Duodenal mucosa (tissue), 2 donors: ENCODE results near the gene ZFP36L2.

Experiments used
- H3K27ac ChIP-seq: one replicate; pipeline ENCODE4 v1.7.0; 2013; ENCODE audit warnings: low read depth, low read length
- H3K27me3 ChIP-seq, 2 donors: one replicate each; pipeline ENCODE4 v1.7.0; 2013; ENCODE audit warnings: low read length in 2 of 2, control low read depth in 1 of 2; ENCODE audit not compliant: insufficient read depth in 2 of 2, control insufficient read depth in 1 of 2
- H3K36me3 ChIP-seq, 2 donors: one replicate each; pipeline ENCODE4 v1.7.0; 2013; ENCODE audit warnings: low read length in 2 of 2, control low read depth in 1 of 2; ENCODE audit not compliant: insufficient read depth in 2 of 2, control insufficient read depth in 1 of 2
- H3K4me1 ChIP-seq, 2 donors: one replicate each; pipeline ENCODE4 v1.7.0; 2013; ENCODE audit warnings: low read length in 2 of 2, control low read depth in 1 of 2; ENCODE audit not compliant: insufficient read depth in 2 of 2, control insufficient read depth in 1 of 2
- H3K4me3 ChIP-seq, 2 donors: one replicate each; pipeline ENCODE4 v1.7.0; 2013; ENCODE audit warnings: low read length in 2 of 2, low read depth in 1 of 2
- H3K9ac ChIP-seq, 2 donors: one replicate each; pipeline ENCODE4 v1.7.0; 2013; ENCODE audit warnings: low read length in 2 of 2, low read depth in 1 of 2
- H3K9me3 ChIP-seq, 2 donors: one replicate each; pipeline ENCODE4 v1.7.0; 2013; ENCODE audit warnings: low read length in 2 of 2, control low read depth in 1 of 2; ENCODE audit not compliant: control insufficient read depth in 1 of 2

The ZFP36L2 gene

GRCh38 chr2:43188561-43189386 is 37.6 kb downstream of the ZFP36L2 start:
- no peaks in the 10 kb centered on the region for H3K27me3 ChIP-seq
- H3K27ac ChIP-seq: no peak overlapping the region
- no peak overlapping the region for H3K4me3 ChIP-seq
- H3K36me3 ChIP-seq: no peaks in the 10 kb centered on the region
- no peak overlapping the region for H3K9ac ChIP-seq
- H3K4me1 ChIP-seq: peaks cover 70% of the 10 kb centered on the region in 2 donors
- no peaks in the 10 kb centered on the region for H3K9me3 ChIP-seq

- Histone ChIP-seq H3K9ac (peak overlapping the region; percentile 13 to 44), H3K27ac (peak overlapping the region; percentile 57), H3K36me3 (no peaks in the 10 kb centered on the region), H3K27me3 (no peaks in the 10 kb centered on the region), H3K4me1 (peaks cover 54 to 56% of the 10 kb centered on the region in 2 donors), H3K4me3 (no peak overlapping the region), H3K9me3 (no peaks in the 10 kb centered on the region)
Measured at GRCh38 chr2:43186679-43187374, 39.6 kb downstream of the ZFP36L2 start.

GRCh38 chr2:43186321-43186678 is 40.1 kb downstream of the ZFP36L2 start:
- peak overlapping the region; percentile 13 to 44 for H3K9ac ChIP-seq
- no peaks in the 10 kb centered on the region for H3K9me3 ChIP-seq
- H3K27ac ChIP-seq: no peak overlapping the region
- no peaks in the 10 kb centered on the region for H3K27me3 ChIP-seq
- H3K36me3 ChIP-seq: no peaks in the 10 kb centered on the region
- peaks cover 49 to 55% of the 10 kb centered on the region in 2 donors for H3K4me1 ChIP-seq
- no peak overlapping the region for H3K4me3 ChIP-seq

- Histone ChIP-seq H3K36me3 (no peaks in the 10 kb centered on the region), H3K4me1 (peaks cover 42 to 51% of the 10 kb centered on the region in 2 donors), H3K27ac (no peak overlapping the region), H3K9ac (peak overlapping the region; percentile 41 to 51), H3K27me3 (no peaks in the 10 kb centered on the region), H3K4me3 (no peak overlapping the region), H3K9me3 (no peaks in the 10 kb centered on the region)
Measured at GRCh38 chr2:43185146-43185545, 41.3 kb downstream of the ZFP36L2 start.

GRCh38 chr2:43184339-43184895 is 42.0 kb downstream of the ZFP36L2 start:
- Histone ChIP-seq H3K9me3 (no peaks in the 10 kb centered on the region), H3K36me3 (no peaks in the 10 kb centered on the region), H3K27me3 (no peaks in the 10 kb centered on the region), H3K4me3 (no peak overlapping the region), H3K4me1 (peaks cover 40 to 51% of the 10 kb centered on the region in 2 donors), H3K9ac (peak overlapping the region; percentile 41 to 51), H3K27ac (no peak overlapping the region)

GRCh38 chr2:43183743-43184142 is 42.7 kb downstream of the ZFP36L2 start:
- H3K36me3 ChIP-seq: no peaks in the 10 kb centered on the region
- no peaks in the 10 kb centered on the region for H3K27me3 ChIP-seq
- H3K27ac ChIP-seq: no peak overlapping the region
- H3K4me1 ChIP-seq: peaks cover 47 to 58% of the 10 kb centered on the region in 2 donors
- no peaks in the 10 kb centered on the region for H3K9me3 ChIP-seq
- H3K9ac ChIP-seq: peak overlapping the region; percentile 19 to 51
- no peak overlapping the region for H3K4me3 ChIP-seq

- no peaks in the 10 kb centered on the region for H3K9me3 ChIP-seq
- no peak overlapping the region for H3K27ac ChIP-seq
- peaks cover 53 to 57% of the 10 kb centered on the region in 2 donors for H3K4me1 ChIP-seq
- no peaks in the 10 kb centered on the region for H3K27me3 ChIP-seq
- H3K9ac ChIP-seq: peak overlapping the region in 1 of 2 donors; percentile 20
- H3K36me3 ChIP-seq: no peaks in the 10 kb centered on the region
- H3K4me3 ChIP-seq: no peak overlapping the region
Measured at GRCh38 chr2:43180897-43181296, 45.5 kb downstream of the ZFP36L2 start.

- no peak overlapping the region for H3K9ac ChIP-seq
- H3K27me3 ChIP-seq: no peaks in the 10 kb centered on the region
- no peak overlapping the region for H3K27ac ChIP-seq
- H3K36me3 ChIP-seq: no peaks in the 10 kb centered on the region
- H3K4me3 ChIP-seq: no peak overlapping the region
- H3K4me1 ChIP-seq: peaks cover 52 to 54% of the 10 kb centered on the region in 2 donors
- H3K9me3 ChIP-seq: no peaks in the 10 kb centered on the region
Measured at GRCh38 chr2:43179942-43180341, 46.5 kb downstream of the ZFP36L2 start.

GRCh38 chr2:43178602-43179542 is 47.5 kb downstream of the ZFP36L2 start:
- no peaks in the 10 kb centered on the region for H3K27me3 ChIP-seq
- peak overlapping the region in 1 of 2 donors; percentile 14 for H3K4me3 ChIP-seq
- peaks cover 52 to 55% of the 10 kb centered on the region in 2 donors for H3K4me1 ChIP-seq
- H3K36me3 ChIP-seq: no peaks in the 10 kb centered on the region
- H3K9ac ChIP-seq: peak overlapping the region; percentile 58 to 60
- peak overlapping the region; percentile 69 for H3K27ac ChIP-seq
- H3K9me3 ChIP-seq: no peaks in the 10 kb centered on the region
